ENCODE results near the gene CTNNA3. TPM values are rescaled to one million over a fixed set of nuclear protein-coding genes. Genes with fewer than 3 reads are reported as not detected.

The CTNNA3 gene
- total RNA-seq, 1 experiment from 2014 or later, result not detected

- intact Hi-C loops (cut with micrococcal nuclease; ENCODE audit: unreplicated experiment), result no loop called here
- CTCF ChIA-PET, result interaction anchor here (0.7 kb wide), 1 partner anchor 1439 kb away, joined by 14 read pairs; no protein-coding TSS in a partner anchor
- H3K27ac Mint-ChIP-seq (ENCODE audit: unreplicated experiment), result no peak overlapping the region
- H3K9me3 Mint-ChIP-seq (ENCODE audit: low read depth, unreplicated experiment), result peaks cover 2% of the 10 kb centered on the region
- no peak for TF ChIP-seq CTCF (IDR thresholded peaks at IDR 0.05; ENCODE audit: unreplicated experiment)
- no peaks in the 10 kb centered on the region for H3K27me3 Mint-ChIP-seq (ENCODE audit: unreplicated experiment)
- no TSS peak for BruUV-seq (replicated peaks)
- no peaks in the 10 kb centered on the region for H3K4me1 Mint-ChIP-seq (ENCODE audit: low read depth, unreplicated experiment)
- H3K4me3 Mint-ChIP-seq (ENCODE audit: low read depth, unreplicated experiment), result no peak overlapping the region
- H3K36me3 Mint-ChIP-seq (ENCODE audit: insufficient read depth, unreplicated experiment), result no peaks in the 10 kb centered on the region
- DNase-seq, result no peak
Observed at GRCh38 chr10:67331121-67331910, 364.7 kb downstream of the CTNNA3 start.

GRCh38 chr10:67327626-67328535, 368.1 kb downstream of the CTNNA3 start:
- Mint-ChIP-seq H3K27ac (ENCODE audit: unreplicated experiment) (no peak overlapping the region), H3K4me3 (ENCODE audit: low read depth, unreplicated experiment) (no peak overlapping the region), H3K36me3 (ENCODE audit: insufficient read depth, unreplicated experiment) (no peaks in the 10 kb centered on the region), H3K27me3 (ENCODE audit: unreplicated experiment) (no peaks in the 10 kb centered on the region), H3K9me3 (ENCODE audit: low read depth, unreplicated experiment) (peaks cover 7% of the 10 kb centered on the region), H3K4me1 (ENCODE audit: low read depth, unreplicated experiment) (no peaks in the 10 kb centered on the region)
- CTCF ChIA-PET, result no interaction called here
- DNase-seq, result no peak
- no peak for TF ChIP-seq CTCF (IDR thresholded peaks at IDR 0.05; ENCODE audit: unreplicated experiment)
- BruUV-seq (replicated peaks), result no TSS peak
- intact Hi-C loops (cut with micrococcal nuclease; ENCODE audit: unreplicated experiment), result no loop called here

GRCh38 chr10:67319976-67320375, 376.0 kb downstream of the CTNNA3 start:
- no peak overlapping the region for H3K27ac Mint-ChIP-seq (ENCODE audit: unreplicated experiment)
- TF ChIP-seq CTCF (IDR thresholded peaks at IDR 0.05; ENCODE audit: unreplicated experiment), result no peak
- H3K27me3 Mint-ChIP-seq (ENCODE audit: unreplicated experiment), result no peaks in the 10 kb centered on the region
- no TSS peak for BruUV-seq (replicated peaks)
- H3K9me3 Mint-ChIP-seq (ENCODE audit: low read depth, unreplicated experiment), result peaks cover 4% of the 10 kb centered on the region
- H3K36me3 Mint-ChIP-seq (ENCODE audit: insufficient read depth, unreplicated experiment), result no peaks in the 10 kb centered on the region
- intact Hi-C loops (cut with micrococcal nuclease; ENCODE audit: unreplicated experiment), result no loop called here
- no peak for DNase-seq
- CTCF ChIA-PET, result no interaction called here
- H3K4me3 Mint-ChIP-seq (ENCODE audit: low read depth, unreplicated experiment), result no peak overlapping the region
- H3K4me1 Mint-ChIP-seq (ENCODE audit: low read depth, unreplicated experiment), result no peaks in the 10 kb centered on the region

GRCh38 chr10:67308912-67309311, 387.1 kb downstream of the CTNNA3 start:
- peaks cover 13% of the 10 kb centered on the region for H3K27me3 Mint-ChIP-seq (ENCODE audit: unreplicated experiment)
- intact Hi-C loops (cut with micrococcal nuclease; ENCODE audit: unreplicated experiment), result loop anchor here (10.0 kb wide), 1 partner anchor 364 kb away; no protein-coding TSS in a partner anchor
- H3K36me3 Mint-ChIP-seq (ENCODE audit: insufficient read depth, unreplicated experiment), result no peaks in the 10 kb centered on the region
- H3K27ac Mint-ChIP-seq (ENCODE audit: unreplicated experiment), result no peak overlapping the region
- no TSS peak for BruUV-seq (replicated peaks)
- CTCF ChIA-PET, result no interaction called here
- H3K4me3 Mint-ChIP-seq (ENCODE audit: low read depth, unreplicated experiment), result no peak overlapping the region
- peaks cover 2% of the 10 kb centered on the region for H3K9me3 Mint-ChIP-seq (ENCODE audit: low read depth, unreplicated experiment)
- H3K4me1 Mint-ChIP-seq (ENCODE audit: low read depth, unreplicated experiment), result no peaks in the 10 kb centered on the region
- TF ChIP-seq CTCF (IDR thresholded peaks at IDR 0.05; ENCODE audit: unreplicated experiment), result no peak
- no peak for DNase-seq
